AG09319 (cell line): ENCODE results near the gene PRAME.

Experiments used
- DNase-seq: peaks from one replicate; pipeline ENCODE4 v3.0.0-alpha.2; 2010; ENCODE audit warnings: low read depth; ENCODE audit errors: extremely low read depth
- TF ChIP-seq, protein P1 (sequence below): IDR thresholded peaks from 2 replicates; pipeline ENCODE4 v1.5.1; 2011; ENCODE audit warnings: low read depth, mild to moderate bottlenecking, inconsistent platforms, low read length, moderate library complexity

The PRAME gene

DNA sequence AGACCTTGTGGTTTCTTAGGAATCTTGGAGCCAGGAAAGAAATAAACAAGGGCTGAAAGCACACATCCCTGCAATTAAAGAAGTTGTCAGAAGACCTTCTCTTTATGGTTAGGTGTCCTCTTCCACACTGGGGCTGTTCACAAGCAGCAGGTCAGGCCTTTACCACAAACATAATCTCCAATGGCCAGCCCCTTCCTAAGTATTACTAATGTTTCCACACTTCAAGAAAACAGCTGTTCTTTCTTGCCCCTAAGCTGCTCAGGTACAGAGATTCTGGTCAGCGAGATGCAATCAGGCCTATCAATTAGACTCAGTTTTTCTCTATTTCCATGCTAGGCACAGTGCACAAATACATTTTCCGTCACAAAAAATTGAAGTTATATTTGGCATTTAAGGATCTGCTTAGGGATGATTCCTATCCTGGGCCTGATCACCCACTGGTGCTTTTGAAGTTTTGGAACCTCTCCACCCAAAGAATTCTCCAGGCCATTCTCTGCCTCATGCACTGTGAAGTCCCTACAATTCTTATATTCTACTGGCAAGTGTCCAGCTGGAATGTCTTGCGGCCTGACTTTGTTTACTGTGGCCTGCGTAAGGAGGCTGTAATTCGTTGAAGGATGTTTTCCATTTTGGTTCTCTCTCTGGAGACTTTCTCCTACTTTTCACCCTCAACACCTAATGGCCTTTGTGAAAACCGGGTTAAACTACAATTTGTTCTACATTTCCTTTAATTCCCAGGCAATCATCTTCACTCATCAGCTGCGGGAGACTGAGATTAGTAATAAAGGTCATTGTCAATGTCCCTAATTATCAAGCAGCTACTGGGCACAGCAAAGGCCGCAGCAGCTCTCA lies 5.1 kb downstream of the PRAME start:
- TF ChIP-seq, protein P1, sequence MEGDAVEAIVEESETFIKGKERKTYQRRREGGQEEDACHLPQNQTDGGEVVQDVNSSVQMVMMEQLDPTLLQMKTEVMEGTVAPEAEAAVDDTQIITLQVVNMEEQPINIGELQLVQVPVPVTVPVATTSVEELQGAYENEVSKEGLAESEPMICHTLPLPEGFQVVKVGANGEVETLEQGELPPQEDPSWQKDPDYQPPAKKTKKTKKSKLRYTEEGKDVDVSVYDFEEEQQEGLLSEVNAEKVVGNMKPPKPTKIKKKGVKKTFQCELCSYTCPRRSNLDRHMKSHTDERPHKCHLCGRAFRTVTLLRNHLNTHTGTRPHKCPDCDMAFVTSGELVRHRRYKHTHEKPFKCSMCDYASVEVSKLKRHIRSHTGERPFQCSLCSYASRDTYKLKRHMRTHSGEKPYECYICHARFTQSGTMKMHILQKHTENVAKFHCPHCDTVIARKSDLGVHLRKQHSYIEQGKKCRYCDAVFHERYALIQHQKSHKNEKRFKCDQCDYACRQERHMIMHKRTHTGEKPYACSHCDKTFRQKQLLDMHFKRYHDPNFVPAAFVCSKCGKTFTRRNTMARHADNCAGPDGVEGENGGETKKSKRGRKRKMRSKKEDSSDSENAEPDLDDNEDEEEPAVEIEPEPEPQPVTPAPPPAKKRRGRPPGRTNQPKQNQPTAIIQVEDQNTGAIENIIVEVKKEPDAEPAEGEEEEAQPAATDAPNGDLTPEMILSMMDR, result no peak
- no peak for DNase-seq

DNA sequence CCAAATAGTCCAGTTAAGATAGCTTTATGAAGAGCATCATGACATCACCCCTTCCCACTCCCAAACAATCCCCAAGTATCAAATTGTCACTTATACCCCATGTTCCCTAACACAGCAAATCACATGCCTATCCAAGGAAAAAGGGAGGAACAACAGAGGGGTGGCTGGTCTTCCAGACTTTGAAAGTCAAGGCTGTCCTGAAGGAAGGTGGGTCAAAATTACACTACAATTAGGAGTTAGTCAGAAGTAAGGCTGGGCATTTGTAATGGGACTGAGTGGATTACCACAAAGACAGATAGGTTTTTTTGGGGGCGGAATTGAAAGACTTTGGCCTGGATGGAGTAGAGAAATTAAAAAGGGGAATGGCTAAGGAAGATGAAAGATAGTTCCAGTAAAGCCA lies 5.9 kb downstream of the PRAME start:
- no peak for DNase-seq
- TF ChIP-seq, protein P1, result no peak

DNA sequence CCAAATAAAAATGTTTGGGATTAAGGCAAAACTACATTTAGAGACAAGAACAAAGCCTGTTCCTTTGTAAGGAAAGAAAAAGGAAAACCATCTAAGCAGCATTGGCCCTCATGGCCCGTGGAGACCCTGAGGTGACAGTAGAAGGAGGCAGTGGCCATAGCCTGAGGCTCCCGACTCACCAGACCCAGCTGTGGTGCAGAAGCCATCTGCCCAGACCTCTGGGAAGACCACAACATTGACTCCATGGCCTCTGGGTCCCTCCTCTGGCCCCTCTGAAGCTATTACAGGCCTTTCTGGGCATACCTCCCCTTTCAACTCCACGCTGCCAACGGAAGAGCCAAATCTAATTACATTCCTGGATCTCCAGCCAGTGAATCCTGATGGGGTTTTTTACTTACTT lies 6.4 kb downstream of the PRAME start:
- TF ChIP-seq, protein P1, result no peak
- DNase-seq, result no peak

DNA sequence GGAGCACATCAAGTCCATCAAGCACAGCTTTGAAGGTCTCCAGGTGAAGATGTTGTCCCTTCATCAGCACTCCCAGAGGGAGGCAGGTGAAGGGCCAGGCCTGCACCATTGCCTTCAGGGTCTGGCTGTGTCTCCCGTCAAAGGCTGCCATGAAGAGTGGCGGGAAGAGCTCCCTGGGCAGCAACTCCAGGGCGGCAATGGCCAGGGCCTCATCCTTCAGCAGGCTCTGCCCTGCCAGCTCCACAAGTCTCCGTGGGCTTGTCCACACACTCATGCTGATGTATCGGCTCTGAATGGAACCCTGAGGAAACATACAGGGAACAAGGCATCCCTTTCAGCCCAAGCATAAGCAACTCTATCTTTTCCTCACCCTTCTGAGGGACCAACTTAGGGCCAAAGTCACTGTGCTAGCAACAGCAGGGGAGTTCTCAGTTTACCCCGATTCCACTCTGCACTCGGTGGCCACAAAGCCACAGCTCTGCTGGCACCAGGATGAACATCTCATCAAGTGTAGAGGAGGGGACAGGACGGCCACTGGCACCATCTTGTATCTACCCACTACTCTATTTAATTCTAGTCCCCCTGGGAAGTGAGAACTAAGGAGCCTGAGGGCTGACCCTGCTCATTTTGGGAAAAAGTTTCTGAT lies 8.2 kb downstream of the PRAME start:
- TF ChIP-seq, protein P1, result no peak
- DNase-seq, result no peak

DNA sequence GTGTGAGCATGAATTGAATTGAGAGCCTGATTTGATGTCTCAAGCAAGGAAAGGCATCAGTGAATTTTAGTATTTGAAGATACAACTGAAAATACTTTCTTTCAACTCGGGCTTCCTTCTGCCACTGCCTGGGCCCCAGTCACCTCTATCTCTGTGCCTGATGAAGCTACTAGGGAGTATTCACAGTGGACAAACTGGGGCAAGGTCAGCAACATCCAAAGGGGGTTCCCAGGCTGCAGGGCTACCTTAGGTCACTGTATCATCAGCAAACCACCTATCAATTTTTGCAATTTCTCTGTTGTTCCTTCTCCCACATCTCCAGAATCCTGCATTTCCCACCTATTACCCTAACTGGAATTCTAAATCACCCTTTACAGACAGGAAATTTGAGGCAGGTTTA lies 10.2 kb downstream of the PRAME start:
- no peak for DNase-seq
- TF ChIP-seq, protein P1, result no peak

DNA sequence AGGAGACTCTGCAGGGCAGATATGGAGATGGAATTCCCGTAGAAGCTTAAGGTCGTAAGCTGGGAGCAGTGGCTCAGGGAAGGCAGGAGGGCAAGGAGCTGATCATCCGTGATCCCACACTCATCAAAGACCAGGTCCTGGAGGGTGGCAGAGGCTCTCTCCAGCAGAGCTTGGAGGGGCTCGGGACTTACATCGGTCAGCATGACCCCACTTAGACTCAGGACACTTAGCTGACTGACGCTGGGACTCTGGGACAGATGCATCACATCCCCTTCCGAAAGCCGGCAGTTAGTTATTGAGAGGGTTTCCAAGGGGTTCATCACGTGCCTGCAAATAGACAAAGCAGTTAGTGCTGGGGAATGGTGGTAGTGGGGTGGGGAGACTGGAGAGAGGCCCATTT lies 10.7 kb downstream of the PRAME start:
- TF ChIP-seq, protein P1, result no peak
- no peak for DNase-seq

DNA sequence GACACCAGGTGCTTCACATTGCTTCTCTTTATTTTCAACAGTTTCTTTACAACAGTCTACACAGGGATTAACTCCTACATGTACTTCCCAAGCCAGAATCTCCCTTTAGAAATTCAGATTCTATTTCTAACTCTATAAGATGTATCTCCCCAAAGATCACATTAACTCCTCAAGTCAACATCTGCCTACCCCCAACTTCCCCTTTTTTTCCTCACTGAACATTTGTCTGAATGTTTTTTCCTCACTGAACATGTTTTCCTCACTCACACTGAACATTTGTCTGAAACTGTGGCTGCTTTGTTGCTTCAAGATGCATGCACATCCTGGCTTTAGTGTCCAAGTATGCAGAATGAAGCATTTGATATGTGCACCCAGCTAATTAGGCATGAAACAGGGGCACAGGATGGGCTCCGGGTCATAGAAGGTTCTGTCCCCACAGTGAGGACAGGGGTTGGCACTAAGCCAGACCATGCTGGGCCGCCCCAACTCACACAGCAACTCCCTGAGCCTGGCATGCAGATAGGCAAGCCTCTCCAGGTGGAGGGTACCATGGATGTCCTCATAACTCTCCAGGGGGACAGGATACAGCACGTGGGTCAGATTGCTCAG lies 11.3 kb downstream of the PRAME start:
- TF ChIP-seq, protein P1, result no peak
- DNase-seq, result no peak
